Neural progenitor cell (in vitro differentiated cells): ENCODE results near the gene SSTR3.

Experiments
- CTCF ChIP-seq: fragments of 200-600 bp; sonication (generic); IDR thresholded peaks from 2 replicates; pipeline ENCODE4 v1.5.1; 2017; ENCODE audit warnings: antibody characterized with exemption, mild to moderate bottlenecking
- EZH2 ChIP-seq: fragments of 200-600 bp; sonication (generic); IDR thresholded peaks from 2 replicates; pipeline ENCODE4 v1.6.1; 2017; ENCODE audit warnings: antibody characterized with exemption, mild to moderate bottlenecking, moderate library complexity
- EZH2phosphoT487 ChIP-seq: fragments of 200-600 bp; sonication (generic); IDR thresholded peaks from 2 replicates; pipeline ENCODE4 v1.6.1; 2017; ENCODE audit warnings: antibody characterized with exemption

GRCh38 chr22:37213218-37213855 lies 1.1 kb upstream of the SSTR3 start:
- TF ChIP-seq CTCF = no peak
- TF ChIP-seq EZH2 = no peak
- TF ChIP-seq EZH2phosphoT487 = no peak
